Neural progenitor cell (in vitro differentiated cells): ENCODE results near the gene CELF4.

Experiments used
- CTCF ChIP-seq: fragments of 200-600 bp; sonication (generic); IDR thresholded peaks from 2 replicates; pipeline ENCODE4 v1.5.1; 2017; ENCODE audit warnings: antibody characterized with exemption, mild to moderate bottlenecking
- EZH2 ChIP-seq: fragments of 200-600 bp; sonication (generic); IDR thresholded peaks from 2 replicates; pipeline ENCODE4 v1.6.1; 2017; ENCODE audit warnings: antibody characterized with exemption, mild to moderate bottlenecking, moderate library complexity
- EZH2phosphoT487 ChIP-seq: fragments of 200-600 bp; sonication (generic); IDR thresholded peaks from 2 replicates; pipeline ENCODE4 v1.6.1; 2017; ENCODE audit warnings: antibody characterized with exemption

- TF ChIP-seq CTCF, result no peak
- no peak for TF ChIP-seq EZH2
- no peak for TF ChIP-seq EZH2phosphoT487
These were observed 150.8 kb downstream of the CELF4 start for GRCh38 chr18:37414816-37415215.
